Measurements from ENCODE around the gene ARHGAP27. TPM values are rescaled to one million over a fixed set of nuclear protein-coding genes. Genes with fewer than 3 reads are reported as not detected.

Gene ARHGAP27
- total RNA-seq, 1 experiment from 2014 or later: 61.4 TPM

GRCh38 chr17:45433159-45433535 lies 477 bp upstream of the ARHGAP27 start:
- H3K27me3 ChIP-seq (ENCODE audit: insufficient read depth, low read depth): no peaks in the 10 kb centered on the region
- no peak overlapping the region for H3K27ac ChIP-seq
- ChIA-PET POLR2A (ENCODE audit: unreplicated experiment) (no interaction called here), CTCF (no interaction called here)
- peaks cover 44% of the 10 kb centered on the region for H3F3A ChIP-seq (ENCODE audit: insufficient read depth, low read depth)
- no peaks in the 10 kb centered on the region for H3K79me2 ChIP-seq (ENCODE audit: low read depth)
- intact Hi-C loops (cut with micrococcal nuclease; ENCODE audit: unreplicated experiment): no loop called here
- TF ChIP-seq EZH2 (IDR thresholded peaks at IDR 0.05; ENCODE audit: low read depth) (no peak), CTCF (conservative IDR thresholded peaks at IDR 0.05) (no peak)
- no peak for DNase-seq
- peak overlapping the region; percentile 92 for H3K4me2 ChIP-seq
- 0 out of 2 replicates have a peak overlapping the region, but pooled peaks have one; percentile 33 for H2AFZ ChIP-seq
- H3K36me3 ChIP-seq (ENCODE audit: low read depth): no peaks in the 10 kb centered on the region
- no peaks in the 10 kb centered on the region for H3K9me3 ChIP-seq (ENCODE audit: insufficient read depth, low read depth)
- no TSS peak for BruUV-seq (replicated peaks)
- peak overlapping the region; percentile 96; the same call in 1 of the 2 replicates for H3K4me3 ChIP-seq
- peaks cover 21% of the 10 kb centered on the region for H3K4me1 ChIP-seq (replicated peaks; ENCODE audit: insufficient read depth)
- no peaks in the 10 kb centered on the region for H3K9me2 ChIP-seq (ENCODE audit: insufficient read depth)
- no peaks in the 10 kb centered on the region for H4K20me1 ChIP-seq (ENCODE audit: insufficient read depth)

GRCh38 chr17:45431531-45432404 lies 902 bp downstream of the ARHGAP27 start:
- DNase-seq: peak; percentile 89 to 94
- ChIA-PET CTCF (no interaction called here), POLR2A (ENCODE audit: unreplicated experiment) (interaction anchor here (0.6 to 0.7 kb wide), 2 partner anchors 8 to 215 kb away, joined by 3 to 6 read pairs; no protein-coding TSS in a partner anchor)
- H3K79me2 ChIP-seq (ENCODE audit: low read depth): 0 out of 2 replicates have a peak, but pooled peaks cover 10% of the 10 kb centered on the region
- H3K4me1 ChIP-seq (replicated peaks; ENCODE audit: insufficient read depth): peaks cover 27% of the 10 kb centered on the region
- TF ChIP-seq EZH2 (IDR thresholded peaks at IDR 0.05; ENCODE audit: low read depth) (no peak), CTCF (conservative IDR thresholded peaks at IDR 0.05) (no peak)
- TSS peak; percentile 50 for BruUV-seq (replicated peaks)
- no peaks in the 10 kb centered on the region for H3K9me2 ChIP-seq (ENCODE audit: insufficient read depth)
- peak overlapping the region; percentile 96 for H3K4me3 ChIP-seq
- no peaks in the 10 kb centered on the region for H3K27me3 ChIP-seq (ENCODE audit: insufficient read depth, low read depth)
- no peaks in the 10 kb centered on the region for H3K36me3 ChIP-seq (ENCODE audit: low read depth)
- H3K9me3 ChIP-seq (ENCODE audit: insufficient read depth, low read depth): no peaks in the 10 kb centered on the region
- peak overlapping the region; percentile 92 for H3K4me2 ChIP-seq
- intact Hi-C loops (cut with micrococcal nuclease; ENCODE audit: unreplicated experiment): loop anchor here (2.0 kb wide), 1 partner anchor 153 kb away; no protein-coding TSS in a partner anchor
- peak overlapping the region; percentile 91 for H2AFZ ChIP-seq
- H3K27ac ChIP-seq: peak overlapping the region; percentile 55
- H3F3A ChIP-seq (ENCODE audit: insufficient read depth, low read depth): peaks cover 44% of the 10 kb centered on the region
- H4K20me1 ChIP-seq (ENCODE audit: insufficient read depth): no peaks in the 10 kb centered on the region

- POLR2A ChIA-PET (ENCODE audit: unreplicated experiment): no interaction called here
- Histone ChIP-seq H3K36me3 (ENCODE audit: low read depth) (no peaks in the 10 kb centered on the region), H3K27me3 (ENCODE audit: insufficient read depth, low read depth) (no peaks in the 10 kb centered on the region), H3K9me2 (ENCODE audit: insufficient read depth) (no peaks in the 10 kb centered on the region), H3K27ac (peak overlapping the region; percentile 55), H3K4me1 (replicated peaks; ENCODE audit: insufficient read depth) (peaks cover 34% of the 10 kb centered on the region), H3K9me3 (ENCODE audit: insufficient read depth, low read depth) (no peaks in the 10 kb centered on the region), H4K20me1 (ENCODE audit: insufficient read depth) (no peaks in the 10 kb centered on the region), H3K4me3 (peak overlapping the region; percentile 96), H3F3A (ENCODE audit: insufficient read depth, low read depth) (peaks cover 48% of the 10 kb centered on the region), H2AFZ (peak overlapping the region; percentile 91), H3K79me2 (ENCODE audit: low read depth) (0 out of 2 replicates have a peak, but pooled peaks cover 12% of the 10 kb centered on the region), H3K4me2 (peak overlapping the region; percentile 92)
- DNase-seq: peak; percentile 67 to 82
- TF ChIP-seq EZH2 (IDR thresholded peaks at IDR 0.05; ENCODE audit: low read depth) (no peak), CTCF (conservative IDR thresholded peaks at IDR 0.05) (no peak)
- intact Hi-C loops (cut with micrococcal nuclease; ENCODE audit: unreplicated experiment): loop anchor here (2.0 kb wide), 1 partner anchor 154 kb away; no protein-coding TSS in a partner anchor
- CTCF ChIA-PET: interaction anchor here (0.6 kb wide), 1 partner anchor 120 kb away, joined by 11 read pairs; no protein-coding TSS in a partner anchor
- TSS peak; percentile 13 for BruUV-seq (replicated peaks)
Measured at GRCh38 chr17:45430738-45431530, 1.7 kb downstream of the ARHGAP27 start.

Data from PC-9 (cell line).